Stimulated activated effector memory CD8-positive, alpha-beta T cell treated with anti-CD3 and anti-CD28 coated beads, Interleukin-12 subunit alpha, Interleukin-12 subunit beta, amount 100 ng/mL, for 72 hours (primary cell): ENCODE results near the gene FAM227B.
"Not testable (repeated sequence)": the region's sequence is repeated elsewhere in the genome, so short reads cannot be mapped to it uniquely, and the experiment has no call there.

Experiments used
- ATAC-seq: fragments of 150-1000 bp; cut with Tn5 transposase; 2 replicates; pipeline ENCODE4 v1.10.0; 2021
- DNase-seq, 2 donors: peaks; one replicate each; pipeline ENCODE4 v3.0.0; 2021 to 2022; ENCODE audit warnings: low spot score in 2 of 2
- H3K27ac Mint-ChIP-seq: one replicate; pipeline ENCODE4 v1.8.0; 2022; ENCODE audit warnings: mild to moderate bottlenecking, mixed read lengths
- H3K36me3 Mint-ChIP-seq: one replicate; pipeline ENCODE4 v1.8.0; 2022; ENCODE audit warnings: mild to moderate bottlenecking, mixed read lengths
- H3K4me1 Mint-ChIP-seq: one replicate; pipeline ENCODE4 v1.8.0; 2022; ENCODE audit warnings: mixed read lengths
- H3K4me3 Mint-ChIP-seq: one replicate; pipeline ENCODE4 v1.8.0; 2022; ENCODE audit warnings: mild to moderate bottlenecking, mixed read lengths
- H3K9me3 Mint-ChIP-seq: one replicate; pipeline ENCODE4 v1.8.0; 2022; ENCODE audit warnings: mixed read lengths

FAM227B gene

GRCh38 chr15:49570174-49570573 is 50.4 kb downstream of the FAM227B start:
- peaks cover 34% of the 10 kb centered on the region for H3K9me3 Mint-ChIP-seq
- H3K27ac Mint-ChIP-seq, result no peak overlapping the region
- DNase-seq, result no peak
- no peaks in the 10 kb centered on the region for H3K4me1 Mint-ChIP-seq
- ATAC-seq, result no peak
- no peak overlapping the region for H3K4me3 Mint-ChIP-seq
- H3K36me3 Mint-ChIP-seq, result peaks cover 6% of the 10 kb centered on the region

GRCh38 chr15:49560045-49560444 is 60.6 kb downstream of the FAM227B start:
- H3K4me3 Mint-ChIP-seq, result no peak overlapping the region
- peaks cover 35% of the 10 kb centered on the region for H3K9me3 Mint-ChIP-seq
- no peak overlapping the region for H3K27ac Mint-ChIP-seq
- H3K36me3 Mint-ChIP-seq, result no peaks in the 10 kb centered on the region
- no peak for ATAC-seq
- H3K4me1 Mint-ChIP-seq, result no peaks in the 10 kb centered on the region
- DNase-seq, result no peak

DNA sequence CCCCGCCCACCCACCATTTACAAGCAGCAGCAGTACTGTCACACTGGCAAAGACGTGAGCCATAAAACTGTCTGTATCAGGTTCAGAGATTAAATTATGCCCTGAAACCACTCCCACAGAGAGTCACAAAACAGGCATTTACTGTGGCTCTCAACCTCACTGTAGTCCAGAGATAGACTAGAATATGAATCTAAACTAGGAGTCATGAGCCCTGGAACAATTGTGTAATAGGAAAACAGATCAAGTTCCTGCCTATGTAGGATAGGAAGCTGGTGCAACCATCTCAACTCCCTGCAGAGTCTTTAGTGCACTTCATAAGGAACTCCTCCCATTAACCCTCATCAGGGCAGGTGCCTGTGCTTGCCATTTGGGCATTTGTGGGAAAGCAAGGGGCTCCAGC is 61.7 kb downstream of the FAM227B start:
- H3K9me3 Mint-ChIP-seq, result peaks cover 41% of the 10 kb centered on the region
- H3K4me3 Mint-ChIP-seq, result no peak overlapping the region
- no peak overlapping the region for H3K27ac Mint-ChIP-seq
- H3K4me1 Mint-ChIP-seq, result no peaks in the 10 kb centered on the region
- H3K36me3 Mint-ChIP-seq, result no peaks in the 10 kb centered on the region
- no peak for DNase-seq
- no peak for ATAC-seq

DNA sequence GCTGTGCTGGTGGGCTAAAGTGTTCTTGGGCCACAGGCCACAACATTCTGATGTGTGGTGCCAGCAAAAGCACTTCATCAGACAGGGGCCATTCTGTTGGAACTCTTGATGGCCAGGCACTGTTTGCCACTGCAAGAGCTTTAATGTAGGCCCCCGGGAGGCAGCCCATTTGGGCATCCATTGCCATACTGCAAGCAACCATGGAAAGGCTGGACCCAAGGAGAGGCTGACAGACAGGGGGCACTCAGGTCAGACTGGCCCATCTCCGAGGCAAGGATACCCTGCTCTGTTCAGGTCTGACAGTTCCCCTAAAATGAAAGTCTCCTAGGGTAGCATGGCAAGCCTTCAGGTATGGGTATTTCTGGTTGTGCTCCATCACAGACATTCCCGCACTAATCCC is 64.2 kb downstream of the FAM227B start:
- Mint-ChIP-seq H3K27ac (no peak overlapping the region), H3K36me3 (no peaks in the 10 kb centered on the region), H3K9me3 (peaks cover 46% of the 10 kb centered on the region)

GRCh38 chr15:49550342-49550741 is 70.3 kb downstream of the FAM227B start:
- not testable (repeated sequence) for ATAC-seq, H3K36me3 Mint-ChIP-seq, H3K4me1 Mint-ChIP-seq, H3K4me3 Mint-ChIP-seq, H3K27ac Mint-ChIP-seq, DNase-seq
- peaks cover 26% of the 10 kb centered on the region for H3K9me3 Mint-ChIP-seq

More for the DNA sequence above, 64.2 kb downstream of the FAM227B start:
- H3K4me1 Mint-ChIP-seq, result no peaks in the 10 kb centered on the region
- H3K4me3 Mint-ChIP-seq, result no peak overlapping the region
- DNase-seq, result no peak
- ATAC-seq, result no peak

GRCh38 chr15:49538520-49538919 is 82.1 kb downstream of the FAM227B start:
- Mint-ChIP-seq H3K36me3 (no peaks in the 10 kb centered on the region), H3K27ac (no peak overlapping the region), H3K4me1 (no peaks in the 10 kb centered on the region), H3K9me3 (peaks cover 27% of the 10 kb centered on the region), H3K4me3 (no peak overlapping the region)
- ATAC-seq (no peak), DNase-seq (no peak)

- no peaks in the 10 kb centered on the region for H3K36me3 Mint-ChIP-seq
- peaks cover 16% of the 10 kb centered on the region for H3K9me3 Mint-ChIP-seq
- DNase-seq, result no peak
- H3K4me1 Mint-ChIP-seq, result no peaks in the 10 kb centered on the region
- no peak overlapping the region for H3K27ac Mint-ChIP-seq
- ATAC-seq, result no peak
- H3K4me3 Mint-ChIP-seq, result no peak overlapping the region
Measured at GRCh38 chr15:49530092-49530491, 90.5 kb downstream of the FAM227B start.

- no peak overlapping the region for H3K27ac Mint-ChIP-seq
- no peak for ATAC-seq
Measured at GRCh38 chr15:49528289-49528688, 92.3 kb downstream of the FAM227B start.

DNA sequence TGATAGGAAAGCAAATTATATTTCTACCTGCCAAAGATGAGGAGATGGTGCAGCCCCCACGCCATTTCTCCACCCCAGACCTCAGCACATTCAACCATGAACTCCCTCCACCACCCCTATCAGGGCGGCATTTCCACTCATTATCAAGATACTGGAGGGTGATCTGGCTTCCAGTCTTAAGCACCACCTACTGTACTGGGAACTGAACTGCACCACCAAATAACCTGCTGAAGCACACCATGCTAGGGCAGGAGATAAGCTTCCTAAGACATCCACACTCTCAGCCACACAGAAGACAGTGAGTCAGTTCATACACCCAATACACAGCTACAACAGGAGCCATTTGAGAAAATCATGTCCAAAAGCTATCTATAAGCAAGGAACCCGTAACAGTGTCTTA is 98.8 kb downstream of the FAM227B start:
- H3K9me3 Mint-ChIP-seq, result peaks cover 9% of the 10 kb centered on the region
- no peak overlapping the region for H3K27ac Mint-ChIP-seq
- H3K36me3 Mint-ChIP-seq, result no peaks in the 10 kb centered on the region
- ATAC-seq (no peak), DNase-seq (no peak)
- H3K4me3 Mint-ChIP-seq, result no peak overlapping the region
- H3K4me1 Mint-ChIP-seq, result no peaks in the 10 kb centered on the region

More at GRCh38 chr15:49528289-49528688, 92.3 kb downstream of the FAM227B start:
- no peaks in the 10 kb centered on the region for H3K36me3 Mint-ChIP-seq
- DNase-seq, result no peak
- H3K9me3 Mint-ChIP-seq, result peaks cover 11% of the 10 kb centered on the region
- no peaks in the 10 kb centered on the region for H3K4me1 Mint-ChIP-seq
- H3K4me3 Mint-ChIP-seq, result no peak overlapping the region

GRCh38 chr15:49512739-49513138 is 107.9 kb downstream of the FAM227B start:
- H3K36me3 Mint-ChIP-seq, H3K9me3 Mint-ChIP-seq, DNase-seq, ATAC-seq, H3K4me1 Mint-ChIP-seq, H3K27ac Mint-ChIP-seq, H3K4me3 Mint-ChIP-seq: not testable (repeated sequence)

DNA sequence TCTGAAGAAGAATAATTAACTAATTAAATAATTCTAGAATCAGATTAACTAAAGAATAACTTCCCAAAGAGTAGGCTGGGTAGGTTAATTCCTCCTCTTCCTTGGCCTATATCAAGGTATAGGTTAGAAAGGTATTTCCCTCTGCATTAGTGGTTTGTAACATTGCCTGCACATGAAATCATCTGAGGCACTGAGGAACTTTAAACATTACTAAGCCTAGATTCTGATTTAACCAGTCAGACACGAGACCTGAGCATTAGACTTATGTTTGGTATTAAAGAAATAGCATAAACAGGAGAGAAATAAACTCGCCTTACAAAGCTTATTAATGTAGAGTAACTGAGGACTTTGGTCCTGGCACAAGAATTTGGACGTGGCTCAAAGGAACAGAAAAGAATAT is 113.4 kb downstream of the FAM227B start:
- ATAC-seq, result no peak
- no peaks in the 10 kb centered on the region for H3K4me1 Mint-ChIP-seq
- no peaks in the 10 kb centered on the region for H3K36me3 Mint-ChIP-seq
- H3K4me3 Mint-ChIP-seq, result no peak overlapping the region
- no peak overlapping the region for H3K27ac Mint-ChIP-seq
- peaks cover 3% of the 10 kb centered on the region for H3K9me3 Mint-ChIP-seq
- no peak for DNase-seq

GRCh38 chr15:49506341-49506740 is 114.3 kb downstream of the FAM227B start:
- no peak for DNase-seq
- no peaks in the 10 kb centered on the region for H3K36me3 Mint-ChIP-seq
- no peak for ATAC-seq
- no peak overlapping the region for H3K27ac Mint-ChIP-seq
- H3K4me3 Mint-ChIP-seq, result no peak overlapping the region
- H3K4me1 Mint-ChIP-seq, result no peaks in the 10 kb centered on the region
- H3K9me3 Mint-ChIP-seq, result peaks cover 3% of the 10 kb centered on the region

DNA sequence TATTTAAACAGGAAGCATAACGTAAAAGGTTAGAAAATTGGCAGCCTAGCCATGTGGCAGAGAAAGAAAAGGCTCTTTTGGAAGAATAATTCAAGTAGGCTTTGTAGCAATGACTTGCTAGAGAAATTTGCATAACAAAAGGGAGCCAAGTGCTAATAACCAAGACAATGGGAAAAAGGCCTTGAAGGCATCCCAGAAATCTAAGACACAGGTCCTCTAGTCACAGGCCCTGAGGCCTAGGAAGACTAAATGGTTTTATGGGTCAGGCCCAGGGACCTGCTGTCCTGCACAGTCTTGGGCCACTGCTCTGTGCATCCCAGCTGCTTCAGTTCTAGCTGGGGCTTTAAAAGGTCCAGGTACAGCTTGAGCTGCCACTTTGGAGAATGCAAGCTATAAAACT is 119.0 kb downstream of the FAM227B start:
- Mint-ChIP-seq H3K4me1 (no peaks in the 10 kb centered on the region), H3K9me3 (peaks cover 3% of the 10 kb centered on the region), H3K36me3 (no peaks in the 10 kb centered on the region), H3K27ac (no peak overlapping the region), H3K4me3 (no peak overlapping the region)
- ATAC-seq (no peak), DNase-seq (no peak)

DNA sequence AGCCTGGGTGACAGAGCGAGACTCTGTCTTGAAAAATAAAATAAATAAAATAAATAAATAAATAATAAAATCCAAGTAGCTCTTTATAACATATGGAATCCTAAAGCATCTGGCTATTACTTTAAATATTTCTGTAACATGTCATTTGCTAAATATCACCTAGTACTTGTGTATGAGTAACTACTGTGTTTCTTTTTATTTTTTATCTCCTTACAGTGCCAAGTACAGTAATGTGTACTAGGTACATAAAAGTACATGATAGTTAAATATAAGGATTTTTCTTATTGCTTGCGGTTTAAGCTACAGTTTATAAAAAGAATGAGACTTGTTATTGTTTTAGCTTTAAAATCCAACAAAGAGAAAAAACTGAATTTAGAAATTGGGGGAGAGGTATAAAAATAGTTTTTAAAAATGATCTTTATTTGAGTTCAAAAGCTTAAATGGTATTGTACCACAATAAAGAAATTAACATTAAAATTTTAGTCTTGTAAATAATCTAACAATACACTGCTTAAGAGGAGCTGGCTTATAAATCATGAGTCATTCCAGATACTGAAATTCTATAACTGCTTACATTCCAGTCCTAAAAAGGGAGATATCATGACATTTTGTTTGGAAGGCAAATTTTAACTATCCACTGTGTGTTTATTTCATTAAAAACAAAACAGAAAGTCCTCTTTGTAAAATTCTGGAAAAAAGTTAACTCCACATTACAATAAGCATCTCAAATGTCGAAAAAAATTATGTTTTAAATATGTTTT is 124.4 kb downstream of the FAM227B start:
- Mint-ChIP-seq H3K36me3 (no peaks in the 10 kb centered on the region), H3K4me1 (no peaks in the 10 kb centered on the region), H3K27ac (no peak overlapping the region), H3K9me3 (no peaks in the 10 kb centered on the region), H3K4me3 (no peak overlapping the region)
- ATAC-seq (no peak), DNase-seq (no peak)

- Mint-ChIP-seq H3K4me1 (no peaks in the 10 kb centered on the region), H3K36me3 (no peaks in the 10 kb centered on the region), H3K27ac (no peak overlapping the region), H3K4me3 (no peak overlapping the region), H3K9me3 (no peaks in the 10 kb centered on the region)
- DNase-seq (no peak), ATAC-seq (no peak)
Measured at GRCh38 chr15:49494842-49495241, 125.8 kb downstream of the FAM227B start.

DNA sequence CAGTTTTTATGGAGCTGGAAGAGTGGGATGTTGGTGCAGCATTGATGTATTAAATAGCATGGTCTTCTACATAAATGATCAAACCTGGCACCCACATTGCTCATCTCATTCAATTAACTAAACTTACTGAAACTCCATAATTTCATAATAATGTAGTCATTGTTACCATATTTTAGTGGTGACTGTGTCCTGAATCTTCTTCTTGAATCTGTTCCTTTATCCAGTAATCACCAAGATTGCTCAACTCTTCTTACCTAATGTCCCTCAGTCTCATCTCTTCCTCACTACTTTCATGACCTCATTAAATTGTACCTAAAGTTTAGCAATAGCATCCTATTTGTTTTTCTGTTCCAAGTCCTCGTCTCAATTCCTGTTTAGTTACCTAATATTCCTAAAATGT is 127.8 kb downstream of the FAM227B start:
- no peak for ATAC-seq
- H3K9me3 Mint-ChIP-seq, result no peaks in the 10 kb centered on the region
- H3K36me3 Mint-ChIP-seq, result no peaks in the 10 kb centered on the region

More for the DNA sequence above, 127.8 kb downstream of the FAM227B start:
- Mint-ChIP-seq H3K4me3 (no peak overlapping the region), H3K4me1 (no peaks in the 10 kb centered on the region), H3K27ac (no peak overlapping the region)
- DNase-seq, result no peak
